CD14-positive monocyte (primary cell): Measurements from ENCODE around the gene CDKN2A. TPM values are rescaled to one million over a fixed set of nuclear protein-coding genes. Genes with fewer than 3 reads are reported as not detected.

Source experiments
- DNase-seq, 3 donors: peaks; one replicate each; pipeline ENCODE4 v3.0.0-alpha.2; 2011 to 2022
- H2AFZ ChIP-seq: 2 replicates; pipeline ENCODE4 v1.6.0; 2012; ENCODE audit warnings: mild to moderate bottlenecking, low read depth, low read length, inconsistent platforms; ENCODE audit not compliant: insufficient read depth, poor library complexity, severe bottlenecking
- H3K27ac ChIP-seq, 2 donors: 1 replicate in 1 of 2; 2 replicates in 1 of 2; pipeline ENCODE4 v1.5.1; 2012 to 2013; ENCODE audit warnings: low read length in 2 of 2, control low read depth in 1 of 2, inconsistent platforms in 1 of 2, low read depth in 1 of 2, mild to moderate bottlenecking in 1 of 2
- H3K27me3 ChIP-seq, 2 donors: one replicate each; pipeline versions ENCODE4 v1.6.0 to v1.6.1; 2011 to 2013; ENCODE audit warnings: low read length in 2 of 2; ENCODE audit not compliant: control insufficient read depth in 2 of 2, insufficient read depth in 2 of 2
- H3K36me3 ChIP-seq, 2 donors: replicated peaks in 1 of 2; 1 replicate in 1 of 2; 2 replicates in 1 of 2; pipeline versions ENCODE4 v1.5.1 to v1.6.1; 2012 to 2013; ENCODE audit warnings: low read length in 2 of 2, control low read depth in 1 of 2, inconsistent platforms in 1 of 2, mild to moderate bottlenecking in 1 of 2; ENCODE audit not compliant: insufficient read depth in 2 of 2, control insufficient read depth in 1 of 2
- H3K4me1 ChIP-seq, 2 donors: 1 replicate in 1 of 2; 2 replicates in 1 of 2; pipeline versions ENCODE4 v1.5.1 to v1.6.1; 2012 to 2013; ENCODE audit warnings: low read length in 2 of 2, control low read depth in 1 of 2, inconsistent platforms in 1 of 2, mild to moderate bottlenecking in 1 of 2, moderate library complexity in 1 of 2; ENCODE audit not compliant: insufficient read depth in 2 of 2, control insufficient read depth in 1 of 2
- H3K4me2 ChIP-seq: replicated peaks from 2 replicates; pipeline ENCODE3; 2012; ENCODE audit warnings: low read length, moderate library complexity, mild to moderate bottlenecking; ENCODE audit not compliant: poor library complexity, severe bottlenecking; ENCODE audit errors: extremely low read depth
- H3K4me3 ChIP-seq, 3 experiments: fragments of 200-600 bp in 1 of 3; sonication (generic) in 1 of 3; replicated peaks in 1 of 3; 1 replicate in 2 of 3; 2 replicates in 1 of 3; pipeline ENCODE4 v1.5.1; 2011 to 2013; ENCODE audit warnings: low read length in 3 of 3, mild to moderate bottlenecking in 3 of 3, control low read depth in 2 of 3, low read depth in 2 of 3, inconsistent platforms in 1 of 3, moderate library complexity in 1 of 3
- H3K79me2 ChIP-seq: 2 replicates; pipeline ENCODE4 v1.6.0; 2012; ENCODE audit warnings: mild to moderate bottlenecking, control low read depth, inconsistent platforms, low read length, moderate library complexity; ENCODE audit not compliant: insufficient read depth
- H3K9ac ChIP-seq: 2 replicates; pipeline ENCODE4 v1.6.0; 2017; ENCODE audit warnings: low read length, mild to moderate bottlenecking; ENCODE audit not compliant: insufficient read depth, poor library complexity, severe bottlenecking
- H3K9me3 ChIP-seq, 2 donors: replicated peaks in 1 of 2; 1 replicate in 1 of 2; 2 replicates in 1 of 2; pipeline versions ENCODE4 v1.5.1 to v1.6.1; 2012 to 2013; ENCODE audit warnings: low read length in 2 of 2, control low read depth in 1 of 2; ENCODE audit not compliant: control insufficient read depth in 1 of 2, insufficient read depth in 1 of 2
- H4K20me1 ChIP-seq: 2 replicates; pipeline ENCODE4 v1.6.0; 2012; ENCODE audit warnings: mild to moderate bottlenecking, low read length, control low read depth, moderate library complexity; ENCODE audit not compliant: insufficient read depth
- H3K27ac Mint-ChIP-seq, 7 donors: one replicate each; pipeline ENCODE4 v1.8.0; 2020; ENCODE audit warnings: mild to moderate bottlenecking in 7 of 7, mixed read lengths in 7 of 7, moderate library complexity in 6 of 7, inconsistent platforms in 2 of 7
- H3K27me3 Mint-ChIP-seq, 3 donors: one replicate each; pipeline ENCODE4 v1.8.0; 2021 to 2022; ENCODE audit warnings: low read depth in 3 of 3, mild to moderate bottlenecking in 3 of 3, mixed read lengths in 3 of 3, moderate library complexity in 3 of 3, inconsistent platforms in 1 of 3
- H3K36me3 Mint-ChIP-seq, 2 donors: one replicate each; pipeline ENCODE4 v1.8.0; 2020; ENCODE audit warnings: mixed read lengths in 2 of 2, inconsistent platforms in 1 of 2, mild to moderate bottlenecking in 1 of 2
- H3K4me1 Mint-ChIP-seq: one replicate; pipeline ENCODE4 v1.8.0; 2020; ENCODE audit warnings: mild to moderate bottlenecking, mixed read lengths
- H3K4me3 Mint-ChIP-seq, 2 donors: one replicate each; pipeline ENCODE4 v1.8.0; 2020; ENCODE audit warnings: mild to moderate bottlenecking in 2 of 2, mixed read lengths in 2 of 2, moderate library complexity in 1 of 2
- H3K9me3 Mint-ChIP-seq, 7 donors: one replicate each; pipeline ENCODE4 v1.8.0; 2020 to 2022; ENCODE audit warnings: mixed read lengths in 7 of 7, mild to moderate bottlenecking in 6 of 7, moderate library complexity in 6 of 7, inconsistent platforms in 2 of 7
- WGBS: methylation state at CpG from one replicate; pipeline ENCODE4 v1.1.5; 2013; ENCODE audit warnings: missing lambda C conversion rate; ENCODE audit not compliant: insufficient coverage; 5-methylcytosine and 5-hydroxymethylcytosine counted together
- intact Hi-C, 2 donors: fragments of 100-400 bp; cut with micrococcal nuclease; formaldehyde crosslinking; loops; one replicate each; pipeline versions ENCODE4 v1.15.0 to v1.15.1; 2023
- polyA plus RNA-seq, 3 donors: library from polyadenylated mRNA; depleted of rRNA in 1 of 3; unstranded in 2 of 3; stranded (reverse) in 1 of 3; fragments of 300-500 nt in 2 of 3; fragments of >200 nt in 1 of 3; fragmentation: Illumina TruSeq in 2 of 3; gene quantifications; 1 replicate in 2 of 3; 2 replicates in 1 of 3; pipeline ENCODE4 v1.2.3, GENCODE V29; 2012 to 2021
- TF ChIP-seq, protein P1 (sequence below): fragments of 200-600 bp; IDR thresholded peaks from one replicate; pipeline ENCODE4 v1.8.0; 2022; ENCODE audit warnings: antibody characterized with exemption, mild to moderate bottlenecking

The CDKN2A gene
- polyA plus RNA-seq, 3 donors = 0.86 to 1.6 (median 1.1) TPM

- no peak for DNase-seq
- Histone ChIP-seq H3K4me3 (no peak overlapping the region), H3K4me1 (peaks cover 29 to 36% of the 10 kb centered on the region in 2 donors), H3K79me2 (no peaks in the 10 kb centered on the region), H4K20me1 (no peaks in the 10 kb centered on the region), H3K4me2 (no peak overlapping the region), H3K9me3 (peaks cover 15 to 69% of the 10 kb centered on the region in 2 donors), H3K27ac (no peak overlapping the region), H3K36me3 (no peaks in the 10 kb centered on the region), H2AFZ (no peak overlapping the region), H3K27me3 (peaks cover 96 to 99% of the 10 kb centered on the region in 2 donors), H3K9ac (no peak overlapping the region)
- TF ChIP-seq, protein P1, sequence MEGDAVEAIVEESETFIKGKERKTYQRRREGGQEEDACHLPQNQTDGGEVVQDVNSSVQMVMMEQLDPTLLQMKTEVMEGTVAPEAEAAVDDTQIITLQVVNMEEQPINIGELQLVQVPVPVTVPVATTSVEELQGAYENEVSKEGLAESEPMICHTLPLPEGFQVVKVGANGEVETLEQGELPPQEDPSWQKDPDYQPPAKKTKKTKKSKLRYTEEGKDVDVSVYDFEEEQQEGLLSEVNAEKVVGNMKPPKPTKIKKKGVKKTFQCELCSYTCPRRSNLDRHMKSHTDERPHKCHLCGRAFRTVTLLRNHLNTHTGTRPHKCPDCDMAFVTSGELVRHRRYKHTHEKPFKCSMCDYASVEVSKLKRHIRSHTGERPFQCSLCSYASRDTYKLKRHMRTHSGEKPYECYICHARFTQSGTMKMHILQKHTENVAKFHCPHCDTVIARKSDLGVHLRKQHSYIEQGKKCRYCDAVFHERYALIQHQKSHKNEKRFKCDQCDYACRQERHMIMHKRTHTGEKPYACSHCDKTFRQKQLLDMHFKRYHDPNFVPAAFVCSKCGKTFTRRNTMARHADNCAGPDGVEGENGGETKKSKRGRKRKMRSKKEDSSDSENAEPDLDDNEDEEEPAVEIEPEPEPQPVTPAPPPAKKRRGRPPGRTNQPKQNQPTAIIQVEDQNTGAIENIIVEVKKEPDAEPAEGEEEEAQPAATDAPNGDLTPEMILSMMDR = no peak
- Mint-ChIP-seq H3K4me3 (peak overlapping the region in 1 of 2 donors; percentile 71), H3K9me3 (peaks cover 0 to 62% (median 53%) of the 10 kb centered on the region in 7 donors), H3K36me3 (peaks cover 16 to 25% of the 10 kb centered on the region in 2 donors), H3K4me1 (peaks cover 55% of the 10 kb centered on the region), H3K27ac (no peak overlapping the region), H3K27me3 (peaks cover 95 to 97% (median 97%) of the 10 kb centered on the region in 3 donors)
- intact Hi-C loops = no loop called here
Measured at GRCh38 chr9:21972361-21972760, 21.8 kb downstream of the CDKN2A start.

DNA sequence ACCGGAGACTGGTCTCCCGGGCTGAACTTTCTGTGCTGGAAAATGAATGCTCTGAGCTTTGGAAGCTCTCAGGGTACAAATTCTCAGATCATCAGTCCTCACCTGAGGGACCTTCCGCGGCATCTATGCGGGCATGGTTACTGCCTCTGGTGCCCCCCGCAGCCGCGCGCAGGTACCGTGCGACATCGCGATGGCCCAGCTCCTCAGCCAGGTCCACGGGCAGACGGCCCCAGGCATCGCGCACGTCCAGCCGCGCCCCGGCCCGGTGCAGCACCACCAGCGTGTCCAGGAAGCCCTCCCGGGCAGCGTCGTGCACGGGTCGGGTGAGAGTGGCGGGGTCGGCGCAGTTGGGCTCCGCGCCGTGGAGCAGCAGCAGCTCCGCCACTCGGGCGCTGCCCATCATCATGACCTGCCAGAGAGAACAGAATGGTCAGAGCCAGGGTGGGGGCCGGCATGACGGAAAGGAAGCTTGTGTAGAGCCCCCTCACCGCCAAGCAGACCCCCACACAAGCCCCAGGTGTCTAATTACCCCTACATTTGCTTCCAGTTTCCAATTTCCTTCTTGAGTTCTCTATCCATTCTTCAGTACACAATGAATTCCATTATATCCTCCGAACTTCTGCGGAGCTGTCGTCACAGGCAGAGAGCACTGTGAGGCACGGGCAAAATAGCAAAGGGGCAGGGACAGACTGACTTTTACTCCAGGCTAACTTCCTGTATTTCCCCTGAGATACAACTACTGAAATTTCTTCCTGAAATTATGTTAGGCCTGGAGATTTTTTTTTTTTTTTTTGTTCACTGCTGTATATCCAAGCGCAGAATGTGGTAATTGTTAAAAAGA is 23.2 kb downstream of the CDKN2A start:
- Histone ChIP-seq H3K9me3 (peaks cover 19 to 72% of the 10 kb centered on the region in 2 donors), H2AFZ (no peak overlapping the region), H3K4me3 (no peak overlapping the region), H3K27ac (no peak overlapping the region), H3K27me3 (peaks cover 95 to 99% of the 10 kb centered on the region in 2 donors), H3K4me2 (no peak overlapping the region), H3K79me2 (no peaks in the 10 kb centered on the region), H3K4me1 (peaks cover 34 to 41% of the 10 kb centered on the region in 2 donors), H3K36me3 (no peaks in the 10 kb centered on the region), H4K20me1 (no peaks in the 10 kb centered on the region), H3K9ac (no peak overlapping the region)
- peaks cover 0 to 70% (median 53%) of the 10 kb centered on the region in 7 donors for H3K9me3 Mint-ChIP-seq
- H3K27ac Mint-ChIP-seq = no peak overlapping the region
- peak in 1 of 3 donors; percentile 46 for DNase-seq
- H3K36me3 Mint-ChIP-seq = peaks cover 16 to 33% of the 10 kb centered on the region in 2 donors
- WGBS = 9% methylated on average over 40 of the region's 45 CpGs
- intact Hi-C loops = no loop called here
- TF ChIP-seq, protein P1 = no peak
- H3K27me3 Mint-ChIP-seq = peaks cover 94 to 97% (median 95%) of the 10 kb centered on the region in 3 donors
- H3K4me3 Mint-ChIP-seq = peak overlapping the region in 1 of 2 donors; percentile 92
- H3K4me1 Mint-ChIP-seq = peaks cover 56% of the 10 kb centered on the region
